Osteocyte (in vitro differentiated cells): Measurements from ENCODE around the gene PLEKHD1. TPM values are rescaled to one million over a fixed set of nuclear protein-coding genes. Genes with fewer than 3 reads are reported as not detected.

Experiments
- DNase-seq: peaks from one replicate; pipeline ENCODE4 v3.0.0; 2021; ENCODE audit warnings: mixed read lengths; ENCODE audit not compliant: unreplicated experiment; ENCODE audit errors: extremely low spot score
- H3K27ac Mint-ChIP-seq: one replicate; pipeline ENCODE4 v1.8.0; 2021; ENCODE audit warnings: mild to moderate bottlenecking, mixed read lengths; ENCODE audit not compliant: unreplicated experiment
- H3K27me3 Mint-ChIP-seq: one replicate; pipeline ENCODE4 v1.8.0; 2021; ENCODE audit warnings: mixed read lengths; ENCODE audit not compliant: unreplicated experiment
- H3K36me3 Mint-ChIP-seq: one replicate; pipeline ENCODE4 v1.8.0; 2021; ENCODE audit warnings: mixed read lengths; ENCODE audit not compliant: unreplicated experiment
- H3K4me1 Mint-ChIP-seq: one replicate; pipeline ENCODE4 v1.8.0; 2021; ENCODE audit warnings: mixed read lengths; ENCODE audit not compliant: unreplicated experiment
- H3K4me3 Mint-ChIP-seq: one replicate; pipeline ENCODE4 v1.8.0; 2021; ENCODE audit warnings: mild to moderate bottlenecking, moderate library complexity, mixed read lengths; ENCODE audit not compliant: unreplicated experiment
- H3K9me3 Mint-ChIP-seq: one replicate; pipeline ENCODE4 v1.8.0; 2021; ENCODE audit warnings: mixed read lengths; ENCODE audit not compliant: unreplicated experiment
- CTCF ChIP-seq: fragments of 200-600 bp; sonication (generic); IDR thresholded peaks from 2 replicates; pipeline ENCODE4 v1.5.0; 2021; ENCODE audit warnings: antibody characterized with exemption, mild to moderate bottlenecking, moderate library complexity
- total RNA-seq: library from RNA; stranded (reverse); gene quantifications from 2 replicates; pipeline ENCODE4 v1.2.1, GENCODE V29; 2021

Gene PLEKHD1
- total RNA-seq, 1 donor from 2014 or later = 0.08 TPM

DNA sequence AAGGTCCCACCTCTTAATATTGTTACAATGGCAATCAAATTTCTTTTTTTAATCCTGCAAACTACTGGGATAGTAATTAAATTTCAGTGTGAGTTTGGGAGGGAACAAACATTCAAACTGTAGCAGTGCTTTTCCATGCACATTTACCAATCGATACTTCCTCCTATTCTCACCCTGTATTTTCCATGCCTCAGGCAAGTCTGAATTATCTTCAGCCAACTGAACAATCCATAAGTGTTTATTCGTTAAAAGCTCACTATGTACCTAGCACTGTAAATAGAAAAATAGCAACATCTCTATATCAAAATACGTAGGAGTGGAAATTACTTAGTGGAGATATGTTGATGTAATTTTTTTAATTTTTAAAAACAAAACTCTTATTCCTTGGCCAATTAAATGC lies 46.6 kb downstream of the PLEKHD1 start:
- Mint-ChIP-seq H3K4me3 (no peak overlapping the region), H3K36me3 (no peaks in the 10 kb centered on the region), H3K27me3 (peaks cover 47% of the 10 kb centered on the region), H3K27ac (no peak overlapping the region), H3K9me3 (no peaks in the 10 kb centered on the region), H3K4me1 (no peaks in the 10 kb centered on the region)
- no peak for DNase-seq
- TF ChIP-seq CTCF = no peak

DNA sequence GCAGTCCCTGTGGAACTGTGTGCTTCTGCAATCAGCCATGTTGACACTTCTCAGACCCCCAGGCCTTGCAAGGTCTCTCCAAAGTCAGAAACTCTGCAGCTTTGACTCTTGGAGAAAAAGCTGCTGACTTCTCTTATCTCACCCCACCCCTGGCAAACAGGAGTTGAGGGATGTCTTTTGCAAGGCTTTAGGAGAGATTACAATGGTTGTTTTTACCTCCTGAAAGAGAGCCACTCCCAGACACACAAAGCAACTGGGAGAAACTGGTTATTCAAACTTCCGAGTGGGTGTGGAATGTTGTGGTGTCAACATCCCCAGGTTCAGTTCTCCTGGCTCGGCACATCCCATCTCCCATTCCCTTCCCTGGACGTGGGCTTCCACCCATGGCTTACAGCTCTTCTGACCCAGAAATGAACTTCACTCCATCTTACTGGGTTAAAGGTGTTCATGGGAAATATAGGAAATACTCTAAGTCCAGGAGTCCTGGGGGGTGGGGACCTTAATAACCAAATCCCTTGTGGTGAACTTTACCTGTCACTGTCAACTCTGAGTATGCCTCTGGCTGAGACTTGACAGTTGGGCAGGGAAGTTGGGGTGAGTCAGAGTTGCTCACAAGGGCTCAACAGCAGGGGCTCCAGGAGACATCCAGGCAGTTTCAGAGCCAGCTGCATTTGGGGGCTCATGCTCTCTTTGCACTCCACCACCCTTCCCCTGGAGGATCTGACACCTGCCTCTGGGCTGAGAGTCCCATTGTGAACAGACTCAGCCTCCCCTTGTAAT lies 48.2 kb downstream of the PLEKHD1 start:
- H3K4me1 Mint-ChIP-seq = no peaks in the 10 kb centered on the region
- TF ChIP-seq CTCF = no peak
- H3K4me3 Mint-ChIP-seq = no peak overlapping the region
- H3K27me3 Mint-ChIP-seq = peaks cover 56% of the 10 kb centered on the region
- DNase-seq = no peak
- H3K27ac Mint-ChIP-seq = no peak overlapping the region
- no peaks in the 10 kb centered on the region for H3K36me3 Mint-ChIP-seq
- no peaks in the 10 kb centered on the region for H3K9me3 Mint-ChIP-seq

- Mint-ChIP-seq H3K9me3 (no peaks in the 10 kb centered on the region), H3K4me1 (no peaks in the 10 kb centered on the region), H3K27ac (no peak overlapping the region), H3K27me3 (peaks cover 60% of the 10 kb centered on the region), H3K36me3 (no peaks in the 10 kb centered on the region), H3K4me3 (no peak overlapping the region)
- DNase-seq = no peak
- peak; percentile 83 for TF ChIP-seq CTCF
These were observed 50.8 kb downstream of the PLEKHD1 start for GRCh38 chr14:69535230-69535848.

DNA sequence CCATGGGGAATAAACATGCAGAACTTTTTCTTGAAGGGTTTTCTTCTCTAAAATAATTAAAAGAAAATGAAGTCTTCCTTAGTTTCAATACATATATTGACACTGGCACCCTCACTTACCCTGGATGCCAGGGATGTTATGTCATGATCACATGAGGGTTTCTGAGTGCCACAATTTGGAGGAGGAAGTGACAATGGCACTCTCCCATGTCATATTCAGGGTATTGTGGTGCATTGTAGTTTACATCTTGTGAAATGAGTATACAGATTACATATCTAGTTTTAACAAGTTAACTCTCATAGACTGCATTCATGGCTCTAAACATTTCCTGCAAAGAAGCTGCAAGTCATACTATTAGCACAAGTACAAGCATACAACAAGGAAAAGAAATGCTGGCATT lies 52.4 kb downstream of the PLEKHD1 start:
- H3K4me3 Mint-ChIP-seq = no peak overlapping the region
- TF ChIP-seq CTCF = no peak
- no peaks in the 10 kb centered on the region for H3K36me3 Mint-ChIP-seq
- no peak overlapping the region for H3K27ac Mint-ChIP-seq
- no peaks in the 10 kb centered on the region for H3K4me1 Mint-ChIP-seq
- DNase-seq = no peak
- H3K27me3 Mint-ChIP-seq = peaks cover 48% of the 10 kb centered on the region
- H3K9me3 Mint-ChIP-seq = no peaks in the 10 kb centered on the region

DNA sequence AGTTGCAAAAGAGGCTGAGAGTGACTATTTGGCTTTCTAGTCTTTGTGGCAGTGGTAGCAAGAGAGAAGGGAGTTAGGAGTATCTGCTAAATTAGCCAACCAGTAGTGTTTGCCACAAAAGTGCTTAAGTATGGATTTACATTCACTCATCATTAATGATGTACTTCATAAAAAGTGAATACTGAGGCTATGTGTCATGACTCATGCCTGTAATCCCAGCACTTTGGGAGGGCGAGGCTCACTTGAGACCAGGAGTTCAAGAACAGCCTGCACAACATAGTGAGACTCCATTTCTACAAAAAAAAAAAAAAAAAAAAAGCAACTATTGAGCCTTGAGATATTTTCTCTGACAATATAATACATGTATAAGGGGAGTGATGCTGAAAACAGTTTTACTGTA lies 53.4 kb downstream of the PLEKHD1 start:
- no peak overlapping the region for H3K4me3 Mint-ChIP-seq
- no peaks in the 10 kb centered on the region for H3K36me3 Mint-ChIP-seq
- H3K9me3 Mint-ChIP-seq = no peaks in the 10 kb centered on the region
- TF ChIP-seq CTCF = no peak
- no peak for DNase-seq
- H3K27me3 Mint-ChIP-seq = peaks cover 50% of the 10 kb centered on the region
- H3K27ac Mint-ChIP-seq = no peak overlapping the region
- no peaks in the 10 kb centered on the region for H3K4me1 Mint-ChIP-seq
